IMR-90 (cell line): ENCODE data around the gene MARCO. TPM values are rescaled to one million over a fixed set of nuclear protein-coding genes. Genes with fewer than 3 reads are reported as not detected.
A peak's percentile ranks its signal among the peaks of the same experiment; 100 is the strongest.

Experiments used
- ATAC-seq: fragments of 200-7000 bp; cut with Tn5 transposase; 2 replicates; pipeline ENCODE4 v1.9.1; 2020; ENCODE audit warnings: low read depth, mild to moderate bottlenecking, moderate library complexity
- BruUV-seq: library from RNA; stranded (reverse); fragments of 400-500 nt; replicated peaks from 2 replicates; lab custom pipeline; 2021; lab: Mats Ljungman, UMichigan
- CTCF ChIA-PET: fragments of 300-600 bp; formaldehyde crosslinking; extraction: SDS; loops from one replicate; lab custom pipeline; 2021; ENCODE audit warnings: antibody characterized with exemption; lab: Yijun Ruan, JAX
- POLR2A ChIA-PET: fragments of 300-600 bp; sonication (Branson Sonifier 250); formaldehyde crosslinking; loops from one replicate; lab custom pipeline; 2022; ENCODE audit warnings: antibody characterized with exemption; ENCODE audit not compliant: unreplicated experiment; lab: Charles Lee
- DNase-seq: peaks from one replicate; pipeline ENCODE4 v3.0.0; 2013
- H2AFZ ChIP-seq: replicated peaks from 2 replicates; pipeline ENCODE3; 2013; ENCODE audit warnings: low read length, mild to moderate bottlenecking; ENCODE audit not compliant: poor library complexity
- H2AK5ac ChIP-seq: 2 replicates; pipeline ENCODE4 v1.6.1; 2013; ENCODE audit warnings: low read depth, low read length, inconsistent platforms
- H2AK9ac ChIP-seq: replicated peaks from 2 replicates; pipeline ENCODE3; 2013; ENCODE audit warnings: mild to moderate bottlenecking, low read depth, low read length, moderate library complexity; ENCODE audit not compliant: poor library complexity
- H2BK120ac ChIP-seq: 2 replicates; pipeline ENCODE4 v1.6.1; 2013; ENCODE audit warnings: low read depth, low read length, inconsistent platforms
- H2BK15ac ChIP-seq: 3 replicates; pipeline ENCODE4 v1.6.1; 2013; ENCODE audit warnings: low read depth, low read length, inconsistent platforms
- H2BK20ac ChIP-seq: 2 replicates; pipeline ENCODE4 v1.6.1; 2013; ENCODE audit warnings: low read depth, mild to moderate bottlenecking, inconsistent platforms, low read length, moderate library complexity
- H2BK5ac ChIP-seq: 2 replicates; pipeline ENCODE4 v1.6.1; 2013; ENCODE audit warnings: mild to moderate bottlenecking, low read depth, low read length, inconsistent platforms; ENCODE audit not compliant: poor library complexity, severe bottlenecking
- H3K14ac ChIP-seq: replicated peaks from 2 replicates; pipeline ENCODE4 v1.6.1; 2013; ENCODE audit warnings: low read depth, low read length, inconsistent platforms
- H3K18ac ChIP-seq: 2 replicates; pipeline ENCODE4 v1.6.1; 2013; ENCODE audit warnings: low read depth, low read length, control low read depth
- H3K23ac ChIP-seq: 2 replicates; pipeline ENCODE4 v1.6.1; 2013; ENCODE audit warnings: low read depth, low read length, inconsistent platforms
- H3K27ac ChIP-seq: 2 replicates; pipeline ENCODE4 v1.5.1; 2013; ENCODE audit warnings: mild to moderate bottlenecking, control low read depth, low read length; ENCODE audit not compliant: insufficient read depth
- H3K27me3 ChIP-seq: 2 replicates; pipeline ENCODE4 v1.6.1; 2013; ENCODE audit warnings: low read length; ENCODE audit not compliant: control insufficient read depth, insufficient read depth
- H3K36me3 ChIP-seq: 2 replicates; pipeline ENCODE4 v1.6.1; 2013; ENCODE audit warnings: low read length, mixed read lengths; ENCODE audit not compliant: control insufficient read depth, insufficient read depth
- H3K4ac ChIP-seq: 2 replicates; pipeline ENCODE4 v1.6.1; 2013; ENCODE audit warnings: low read depth, low read length, inconsistent platforms
- H3K4me1 ChIP-seq: 2 replicates; pipeline ENCODE4 v1.6.1; 2013; ENCODE audit warnings: low read length, mixed read lengths; ENCODE audit not compliant: control insufficient read depth, insufficient read depth
- H3K4me2 ChIP-seq: 2 replicates; pipeline ENCODE4 v1.6.1; 2013; ENCODE audit warnings: low read depth, mild to moderate bottlenecking, control low read depth, low read length, moderate library complexity
- H3K4me3 ChIP-seq: 2 replicates; pipeline ENCODE4 v1.5.1; 2013; ENCODE audit warnings: low read depth, mild to moderate bottlenecking, control low read depth, low read length, moderate library complexity; ENCODE audit not compliant: insufficient read depth
- H3K56ac ChIP-seq: 2 replicates; pipeline ENCODE4 v1.6.1; 2013; ENCODE audit warnings: low read length, inconsistent platforms; ENCODE audit not compliant: insufficient read depth; ENCODE audit errors: extremely low read depth
- H3K79me1 ChIP-seq, 2 experiments: 2 replicates each; pipeline ENCODE4 v1.6.1; 2013; ENCODE audit warnings: low read length in 2 of 2, inconsistent platforms in 1 of 2, low read depth in 1 of 2
- H3K9ac ChIP-seq: 2 replicates; pipeline ENCODE4 v1.6.1; 2013; ENCODE audit warnings: low read depth, low read length, control low read depth
- H3K9me1 ChIP-seq: 2 replicates; pipeline ENCODE4 v1.6.1; 2013; ENCODE audit warnings: low read length, inconsistent platforms; ENCODE audit not compliant: insufficient read depth
- H3K9me3 ChIP-seq: 2 replicates; pipeline ENCODE4 v1.6.1; 2013; ENCODE audit warnings: low read length; ENCODE audit not compliant: control insufficient read depth, insufficient read depth
- H4K20me1 ChIP-seq: 2 replicates; pipeline ENCODE4 v1.6.1; 2013; ENCODE audit warnings: low read length, inconsistent platforms; ENCODE audit not compliant: insufficient read depth
- H4K5ac ChIP-seq: 2 replicates; pipeline ENCODE4 v1.6.1; 2013; ENCODE audit warnings: mild to moderate bottlenecking, low read depth, low read length, control low read depth
- H4K8ac ChIP-seq, 2 experiments: 2 replicates each; pipeline ENCODE4 v1.6.1; 2013; ENCODE audit warnings: low read depth in 2 of 2, low read length in 2 of 2, control low read depth in 1 of 2, inconsistent platforms in 1 of 2
- H4K91ac ChIP-seq: 2 replicates; pipeline ENCODE4 v1.6.1; 2013; ENCODE audit warnings: low read depth, low read length, inconsistent platforms; ENCODE audit not compliant: insufficient read depth
- CEBPB ChIP-seq: IDR thresholded peaks from 2 replicates; pipeline ENCODE4 v1.6.1; 2012; ENCODE audit warnings: low read depth, low read length, improper control_type of control experiment
- SMC3 ChIP-seq: fragments of 150-350 bp; IDR thresholded peaks from 2 replicates; pipeline ENCODE4 v1.6.1; 2016; ENCODE audit warnings: low read depth, mild to moderate bottlenecking, antibody characterized with exemption, low read length, moderate library complexity
- USF2 ChIP-seq: fragments of 150-350 bp; IDR thresholded peaks from 2 replicates; pipeline ENCODE4 v1.6.1; 2017; ENCODE audit warnings: mild to moderate bottlenecking, antibody characterized with exemption, low read length, low read depth
- WGBS, 2 experiments: methylation state at CpG; one replicate each; pipeline versions ENCODE4 v1.1.5 to v1.1.7; 2013; ENCODE audit warnings: missing lambda C conversion rate in 2 of 2; ENCODE audit not compliant: insufficient read length in 1 of 2; ENCODE audit errors: extremely low coverage in 2 of 2; 5-methylcytosine and 5-hydroxymethylcytosine counted together
- dilution Hi-C: fragments of 300-500 bp; cut with HindIII; formaldehyde crosslinking; loops from one replicate; pipeline ENCODE4 v1.14.3; 2018; ENCODE audit warnings: low sequenced_read_pairs; ENCODE audit not compliant: unreplicated experiment
- in situ Hi-C: fragments of 300-500 bp; cut with MboI; formaldehyde crosslinking; loops from 3 replicates; pipeline ENCODE4 v1.14.3; 2019; ENCODE audit warnings: low sequenced_read_pairs, inconsistent platforms, mixed read lengths
- intact Hi-C: fragments of 100-400 bp; cut with micrococcal nuclease; formaldehyde crosslinking; loops from 2 replicates; pipeline ENCODE4 v1.10.0; 2022
- polyA plus RNA-seq, 3 experiments: library from polyadenylated mRNA; depleted of rRNA; stranded (reverse); fragments of >200 nt; gene quantifications; 2 replicates each; pipeline ENCODE4 v1.2.3, GENCODE V29; 2012; ENCODE audit warnings: low replicate concordance in 1 of 3
- total RNA-seq: library from RNA; depleted of rRNA; stranded (reverse); fragments of >200 nt; gene quantifications from 2 replicates; pipeline ENCODE4 v1.2.3, GENCODE V29; 2012

MARCO gene
- total and polyA plus RNA-seq, 2 of the 4 experiments (the other 2 are of a cell fraction): not detected

DNA sequence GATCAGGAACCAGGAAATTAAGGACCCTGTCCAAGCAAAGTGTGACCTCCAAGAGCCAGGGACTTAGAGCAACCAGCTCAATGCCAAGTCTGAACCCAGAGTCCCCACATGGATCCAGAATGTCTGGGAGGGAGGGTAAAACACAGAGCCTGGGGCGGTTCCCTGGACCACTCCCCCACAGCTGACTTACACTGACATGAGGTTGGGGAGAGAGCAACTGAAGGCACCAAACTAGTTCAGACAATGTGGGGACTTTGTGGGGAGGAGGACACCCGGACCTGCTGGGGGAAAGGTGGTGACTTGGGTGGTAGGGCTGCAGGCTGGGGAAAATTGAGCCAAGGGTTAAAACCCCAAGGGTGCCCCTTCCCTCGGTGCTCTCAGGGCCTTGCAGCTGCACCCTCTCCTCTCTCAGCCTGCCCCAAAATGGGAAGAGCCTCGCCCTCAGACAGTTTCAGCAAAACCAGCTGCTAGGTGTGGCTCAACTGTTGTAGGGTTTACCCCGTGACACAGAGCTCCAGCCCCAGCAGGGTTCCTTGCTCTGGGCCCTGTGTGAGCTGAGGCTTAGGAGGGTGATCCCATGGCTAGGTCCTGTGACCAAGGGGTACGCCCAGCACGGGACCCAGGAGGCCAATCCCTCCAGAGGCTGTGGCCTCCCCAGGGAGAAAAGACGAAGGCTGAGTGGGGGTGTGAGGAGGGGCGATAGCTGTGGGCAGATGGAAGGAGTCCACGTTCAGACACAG is 28.6 kb downstream of the MARCO start:
- Histone ChIP-seq H2BK5ac (no peak overlapping the region), H2BK20ac (no peak overlapping the region), H4K91ac (no peak overlapping the region), H4K20me1 (no peaks in the 10 kb centered on the region), H3K79me1 (no peaks in the 10 kb centered on the region), H3K9me1 (no peaks in the 10 kb centered on the region; the same call in 1 of the 2 replicates), H3K4me2 (no peak overlapping the region), H2AK5ac (no peak overlapping the region), H3K4me1 (no peaks in the 10 kb centered on the region), H2AK9ac (no peak overlapping the region), H3K18ac (no peak overlapping the region), H3K9me3 (no peaks in the 10 kb centered on the region), H3K27me3 (no peaks in the 10 kb centered on the region), H2AFZ (peak overlapping the region; percentile 11), H3K4me3 (no peak overlapping the region), H3K36me3 (no peaks in the 10 kb centered on the region), H3K4ac (no peak overlapping the region), H4K5ac (no peak overlapping the region), H3K14ac (no peak overlapping the region), H2BK15ac (no peak overlapping the region), H3K27ac (no peak overlapping the region), H3K23ac (no peak overlapping the region), H4K8ac (no peak overlapping the region), H3K56ac (no peak overlapping the region), H3K9ac (no peak overlapping the region), H2BK120ac (no peak overlapping the region)
- no TSS peak for BruUV-seq
- DNase-seq: no peak
- ChIA-PET POLR2A (no interaction called here), CTCF (no interaction called here)
- dilution Hi-C loops (no loop called here), intact Hi-C loops (no loop called here), in situ Hi-C loops (no loop called here)
- WGBS, 2 experiments: 70% methylated on average over 2 of the region's 10 CpGs; no CpG with 5 or more reads in 1 of the 2 experiments
- no peak for ATAC-seq
- TF ChIP-seq SMC3 (no peak), CEBPB (no peak), USF2 (no peak)
